Omental fat pad (tissue), 4 donors: ENCODE results near the gene PHAX. TPM values are rescaled to one million over a fixed set of nuclear protein-coding genes. Genes with fewer than 3 reads are reported as not detected.
"Not testable (repeated sequence)": the region's sequence is repeated elsewhere in the genome, so short reads cannot be mapped to it uniquely, and the experiment has no call there.

Source experiments
- ATAC-seq: fragments of 150-250 bp; one replicate; pipeline ENCODE4 v1.9.1; 2016; ENCODE audit warnings: mild to moderate bottlenecking, moderate library complexity; ENCODE audit not compliant: low FRiP score
- DNase-seq: peaks from one replicate; pipeline ENCODE4 v3.0.0-alpha.2; 2019; ENCODE audit warnings: low spot score
- CTCF ChIP-seq, 3 donors: fragments of 450-650 bp; IDR thresholded peaks; one replicate each; pipeline ENCODE4 v1.5.1; 2016 to 2017; ENCODE audit warnings: antibody characterized with exemption in 3 of 3, mild to moderate bottlenecking in 3 of 3, moderate library complexity in 2 of 3
- total RNA-seq, 4 donors: library from RNA; depleted of rRNA; stranded (reverse); fragments of >200 nt; gene quantifications; one replicate each; pipeline ENCODE4 v1.1.0, GENCODE V29; 2016

Gene PHAX
- 10 to 100 TPM; 29.7 to 50.4 (median 34.3) TPM for total RNA-seq

- peak; percentile 98 for ATAC-seq
- DNase-seq, result peak; percentile 38
- no peak for TF ChIP-seq CTCF (IDR thresholded peaks at IDR 0.05)
Observed at GRCh38 chr5:126600631-126601511, at the start of gene PHAX. Gene PHAX, plus strand, starts transcription at chr5:126600947. Its CDS starts 16 bp downstream, at chr5:126600963.

GRCh38 chr5:126552614-126553013, 48.1 kb upstream of the PHAX start:
- TF ChIP-seq CTCF (IDR thresholded peaks at IDR 0.05), result no peak
- DNase-seq (no peak), ATAC-seq (no peak)

- not testable (repeated sequence) for DNase-seq, ATAC-seq
Observed at GRCh38 chr5:126555101-126555500, 45.6 kb upstream of the PHAX start.

GRCh38 chr5:126561908-126562307, 38.8 kb upstream of the PHAX start:
- DNase-seq, result no peak
- TF ChIP-seq CTCF (IDR thresholded peaks at IDR 0.05), result no peak
- ATAC-seq, result no peak

- no peak for DNase-seq
- no peak for ATAC-seq
- TF ChIP-seq CTCF (IDR thresholded peaks at IDR 0.05), result no peak
Observed at GRCh38 chr5:126562823-126563222, 37.9 kb upstream of the PHAX start.

GRCh38 chr5:126568206-126568755, 32.5 kb upstream of the PHAX start:
- no peak for TF ChIP-seq CTCF (IDR thresholded peaks at IDR 0.05)
- ATAC-seq (no peak), DNase-seq (no peak)

GRCh38 chr5:126575644-126576043, 25.1 kb upstream of the PHAX start:
- ATAC-seq (no peak), DNase-seq (no peak)
- TF ChIP-seq CTCF (IDR thresholded peaks at IDR 0.05), result no peak
